Measurements from ENCODE around the gene RALGDS. TPM values are rescaled to one million over a fixed set of nuclear protein-coding genes. Genes with fewer than 3 reads are reported as not detected.

Gene RALGDS
- total and polyA plus RNA-seq, 2 of the 4 experiments (the other 2 are of a cell fraction), result 13.1 to 36.9 TPM

DNA sequence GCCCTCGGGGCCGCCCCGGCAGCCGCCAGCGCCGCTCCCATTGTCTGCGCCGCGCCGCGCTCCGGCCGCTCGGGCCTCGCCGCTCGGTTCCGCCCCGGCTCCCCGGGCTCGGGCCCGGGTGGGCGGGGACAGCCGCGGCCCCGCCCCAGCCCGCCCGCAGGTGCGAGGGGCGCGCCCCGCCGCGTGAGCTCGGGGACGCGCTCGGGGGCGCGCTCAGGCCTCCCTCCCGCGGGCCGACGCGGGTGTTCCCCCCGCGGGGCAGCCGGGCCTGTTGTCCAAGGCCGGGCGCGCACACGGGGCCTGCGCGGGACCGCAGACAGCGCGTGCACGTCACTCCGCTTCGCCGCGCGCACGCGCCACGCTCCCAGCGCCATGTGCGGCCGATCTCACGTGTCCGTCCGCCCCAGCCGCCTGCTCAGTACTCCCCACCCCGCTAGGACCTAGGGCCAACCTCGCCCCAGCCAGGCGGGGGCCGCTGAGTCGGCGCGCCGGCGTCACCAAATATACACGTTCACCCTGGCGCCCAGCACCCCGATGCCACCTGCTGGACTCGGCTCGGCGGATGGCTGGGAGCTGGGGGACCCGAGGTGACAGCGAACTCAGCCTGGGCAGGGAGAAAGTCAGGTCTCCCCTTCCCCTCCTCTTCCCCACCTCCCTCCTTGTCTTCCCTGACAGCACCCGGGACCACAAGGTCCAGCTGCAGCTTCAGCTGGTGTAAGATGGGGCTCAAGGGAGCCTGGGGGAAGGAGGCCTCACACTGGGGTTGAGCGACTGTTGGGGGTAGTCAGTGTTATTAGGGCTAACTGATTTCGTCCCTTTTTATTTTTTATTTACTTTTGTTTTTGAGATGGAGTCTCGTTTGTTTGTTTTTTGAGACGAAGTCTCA lies 28.3 kb upstream of the RALGDS start (continued):
- TF ChIP-seq, protein P1, sequence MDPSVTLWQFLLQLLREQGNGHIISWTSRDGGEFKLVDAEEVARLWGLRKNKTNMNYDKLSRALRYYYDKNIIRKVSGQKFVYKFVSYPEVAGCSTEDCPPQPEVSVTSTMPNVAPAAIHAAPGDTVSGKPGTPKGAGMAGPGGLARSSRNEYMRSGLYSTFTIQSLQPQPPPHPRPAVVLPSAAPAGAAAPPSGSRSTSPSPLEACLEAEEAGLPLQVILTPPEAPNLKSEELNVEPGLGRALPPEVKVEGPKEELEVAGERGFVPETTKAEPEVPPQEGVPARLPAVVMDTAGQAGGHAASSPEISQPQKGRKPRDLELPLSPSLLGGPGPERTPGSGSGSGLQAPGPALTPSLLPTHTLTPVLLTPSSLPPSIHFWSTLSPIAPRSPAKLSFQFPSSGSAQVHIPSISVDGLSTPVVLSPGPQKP (IDR thresholded peaks at IDR 0.05; ENCODE audit: borderline replicate concordance, low read depth, low read length), result no peak
- TF ChIP-seq CEBPB (IDR thresholded peaks at IDR 0.05; ENCODE audit: low read depth, low read length), result no peak

All from IMR-90 (cell line).